Suppressor macrophage treated with lipopolysaccharide for 4 hours (primary cell): Measurements from ENCODE around the gene TBC1D14.
"Not testable (repeated sequence)": the region's sequence is repeated elsewhere in the genome, so short reads cannot be mapped to it uniquely, and the experiment has no call there.

Source experiments
- DNase-seq: peaks from one replicate; pipeline ENCODE4 v3.0.0-alpha.2; 2020

The TBC1D14 gene

GRCh38 chr4:6956087-6956433 lies 46.4 kb downstream of the TBC1D14 start:
- DNase-seq: no peak

- no peak for DNase-seq
Measured at GRCh38 chr4:6956434-6957147, 47.0 kb downstream of the TBC1D14 start.

GRCh38 chr4:6957148-6957520 lies 47.5 kb downstream of the TBC1D14 start:
- DNase-seq: no peak

GRCh38 chr4:6957994-6958393 lies 48.4 kb downstream of the TBC1D14 start:
- DNase-seq: no peak

GRCh38 chr4:6959261-6959660 lies 49.6 kb downstream of the TBC1D14 start:
- no peak for DNase-seq

- no peak for DNase-seq
Measured at GRCh38 chr4:6960154-6960553, 50.5 kb downstream of the TBC1D14 start.

- no peak for DNase-seq
Measured at GRCh38 chr4:6960628-6961412, 51.2 kb downstream of the TBC1D14 start.

GRCh38 chr4:6961496-6962210 lies 52.0 kb downstream of the TBC1D14 start:
- DNase-seq: no peak

- DNase-seq: no peak
Measured at GRCh38 chr4:6962211-6963041, 52.8 kb downstream of the TBC1D14 start.

GRCh38 chr4:6963139-6963611 lies 53.5 kb downstream of the TBC1D14 start:
- DNase-seq: no peak

GRCh38 chr4:6964858-6965257 lies 55.2 kb downstream of the TBC1D14 start:
- peak; percentile 27 for DNase-seq

GRCh38 chr4:6965329-6965728 lies 55.7 kb downstream of the TBC1D14 start:
- no peak for DNase-seq

- no peak for DNase-seq
Measured at GRCh38 chr4:6967846-6968340, 58.3 kb downstream of the TBC1D14 start.

GRCh38 chr4:6968496-6968895 lies 58.9 kb downstream of the TBC1D14 start:
- no peak for DNase-seq

GRCh38 chr4:6969826-6970800 lies 60.5 kb downstream of the TBC1D14 start:
- no peak for DNase-seq

GRCh38 chr4:6971536-6972374 lies 62.1 kb downstream of the TBC1D14 start:
- DNase-seq: no peak

- no peak for DNase-seq
Measured at GRCh38 chr4:6972375-6972650, 62.7 kb downstream of the TBC1D14 start.

- no peak for DNase-seq
Measured at GRCh38 chr4:6972911-6973310, 63.3 kb downstream of the TBC1D14 start.

GRCh38 chr4:6974138-6974848 lies 64.7 kb downstream of the TBC1D14 start:
- peak; percentile 88 for DNase-seq

GRCh38 chr4:6977846-6978245 lies 68.2 kb downstream of the TBC1D14 start:
- not testable (repeated sequence) for DNase-seq
